Stimulated activated CD4-positive, alpha-beta T cell treated with anti-CD3 and anti-CD28 coated beads, TNF-alpha, amount 100 ng/mL, for 4 hours (primary cell): Measurements from ENCODE around the gene KCNG4.

ENCODE experiments used
- DNase-seq, 3 experiments: peaks; one replicate each; pipeline ENCODE4 v3.0.0-alpha.2; 2020; ENCODE audit warnings: low read depth in 3 of 3

Gene KCNG4

DNA sequence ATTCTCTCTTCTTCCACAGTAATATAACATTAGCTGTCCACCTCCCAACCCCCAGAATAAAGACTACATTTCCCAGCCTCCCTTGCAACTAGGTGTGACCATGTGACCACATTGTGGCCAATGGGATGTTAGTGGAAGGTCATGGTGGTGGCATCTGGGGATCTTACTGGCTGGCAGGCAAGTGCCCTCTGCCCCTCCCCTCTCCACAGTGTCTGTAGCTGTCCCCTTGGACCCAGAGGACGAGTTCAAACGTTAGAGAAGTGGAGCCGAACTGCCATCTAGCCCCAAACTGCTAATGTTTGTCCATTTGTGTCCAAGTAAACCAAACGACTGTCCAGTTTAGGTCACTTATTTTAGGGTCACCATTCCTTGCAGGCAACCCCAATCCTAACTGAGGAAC lies 26.6 kb upstream of the KCNG4 start:
- DNase-seq: no peak

DNA sequence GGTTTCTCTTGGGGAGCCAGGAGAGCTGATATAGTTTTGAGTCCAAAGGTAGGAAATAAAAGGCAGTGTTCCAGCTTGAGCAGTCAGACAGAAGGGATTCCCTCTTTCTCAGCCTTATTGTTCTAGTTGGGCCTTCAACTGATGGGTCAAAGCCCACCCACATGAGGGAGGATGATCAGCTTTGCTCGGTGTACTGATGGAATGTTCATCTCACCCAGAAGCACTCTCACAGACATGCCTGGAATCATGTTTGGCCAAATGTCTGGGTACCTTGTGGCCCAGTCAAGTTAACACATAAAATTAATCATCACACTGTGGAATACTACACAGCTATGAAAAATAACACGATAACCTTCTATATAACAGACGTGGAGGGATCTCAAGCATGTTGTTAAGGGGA lies 23.1 kb upstream of the KCNG4 start:
- no peak for DNase-seq

DNA sequence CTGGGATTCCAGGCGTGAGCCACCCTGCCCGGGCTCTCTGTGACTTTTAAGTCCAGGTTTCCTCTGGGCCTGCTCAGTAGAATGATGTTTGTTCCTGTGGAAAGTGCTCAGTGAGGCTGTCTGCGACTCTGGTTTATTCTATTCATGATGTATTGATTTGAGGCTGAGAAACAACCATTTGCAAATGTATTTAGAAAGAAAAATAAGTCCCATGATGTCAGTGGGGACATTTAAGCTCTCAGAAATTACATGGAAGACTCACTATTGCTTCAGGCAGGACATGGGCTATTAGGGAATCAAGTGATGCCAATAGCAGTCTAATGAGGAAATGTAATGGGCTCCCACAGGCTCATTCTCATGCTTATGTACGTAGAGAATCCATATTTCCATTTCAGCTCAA lies 22.2 kb upstream of the KCNG4 start:
- DNase-seq: no peak

DNA sequence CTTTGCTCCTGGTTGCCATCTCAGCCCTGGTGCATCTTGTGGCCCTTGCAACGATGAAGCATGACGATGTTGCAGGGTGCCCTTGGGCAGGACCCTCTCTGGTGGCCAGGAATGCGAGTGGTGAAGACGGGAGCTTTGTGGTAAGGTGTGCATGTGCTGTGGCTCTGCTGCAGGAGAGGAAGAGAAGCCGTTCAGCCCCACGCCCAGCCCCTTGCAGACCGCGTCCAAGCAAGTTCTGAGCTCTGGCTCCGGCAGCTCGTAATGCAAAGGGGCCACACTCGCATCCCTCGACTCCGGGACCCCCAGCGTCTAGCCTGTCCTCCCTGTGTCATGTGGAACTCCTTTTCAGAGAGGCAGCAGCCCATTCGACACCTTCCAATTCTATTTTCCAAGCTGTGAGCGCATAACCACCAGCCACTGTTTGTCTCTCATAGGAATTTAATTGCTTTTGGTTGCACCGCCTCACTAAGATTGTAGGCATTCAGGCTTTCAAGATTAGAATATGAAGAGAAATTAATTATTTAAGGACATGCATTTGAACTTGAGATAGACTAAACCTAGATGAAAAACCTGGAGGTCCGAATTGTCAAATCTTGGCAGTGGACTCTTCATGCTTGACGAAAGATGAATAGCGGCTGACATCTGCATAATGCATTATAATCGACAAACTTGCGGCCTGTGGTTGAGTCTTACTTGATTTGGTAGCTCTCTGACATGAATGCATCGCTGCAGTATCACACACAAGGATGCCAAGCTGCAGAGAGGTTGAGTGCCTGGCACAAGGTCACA lies 21.1 kb upstream of the KCNG4 start:
- no peak for DNase-seq

DNA sequence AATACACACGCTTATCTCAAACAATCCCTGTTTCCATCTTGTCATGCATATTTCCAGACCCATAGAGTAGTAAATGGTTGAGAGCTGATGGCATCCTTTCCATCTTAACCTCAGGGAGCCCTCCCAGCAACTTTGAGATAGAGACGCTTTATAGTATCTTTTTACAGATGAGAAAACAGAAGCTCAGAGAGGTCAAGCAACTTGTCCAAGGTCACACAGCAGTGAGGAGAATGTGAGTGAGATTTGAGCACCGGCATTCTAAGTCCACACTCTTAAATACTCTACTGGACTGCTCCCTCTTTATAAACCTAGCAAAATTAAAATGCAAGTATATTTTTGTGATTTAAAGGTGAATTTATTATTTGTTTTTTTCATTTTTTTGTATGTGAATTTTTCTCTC lies 19.9 kb upstream of the KCNG4 start:
- DNase-seq: no peak

DNA sequence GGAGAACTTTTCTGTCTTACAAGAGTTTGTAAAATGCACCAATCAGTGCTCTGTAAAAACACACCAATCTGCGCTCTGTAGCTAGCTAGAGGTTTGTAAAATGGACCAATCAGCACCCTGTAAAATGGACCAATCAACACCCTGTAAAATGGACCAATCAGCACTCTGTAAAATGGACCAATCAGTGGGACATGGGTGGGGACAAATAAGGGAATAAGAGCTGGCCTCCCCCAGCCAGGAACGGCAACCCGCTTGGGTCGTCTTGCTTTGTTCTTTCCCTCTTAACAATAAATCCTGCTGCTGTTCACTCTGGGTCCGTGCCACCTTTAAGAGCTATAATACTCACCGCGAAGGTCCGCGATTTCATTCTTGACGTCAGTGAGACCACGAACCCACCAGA lies 18.5 kb upstream of the KCNG4 start:
- DNase-seq: no peak

DNA sequence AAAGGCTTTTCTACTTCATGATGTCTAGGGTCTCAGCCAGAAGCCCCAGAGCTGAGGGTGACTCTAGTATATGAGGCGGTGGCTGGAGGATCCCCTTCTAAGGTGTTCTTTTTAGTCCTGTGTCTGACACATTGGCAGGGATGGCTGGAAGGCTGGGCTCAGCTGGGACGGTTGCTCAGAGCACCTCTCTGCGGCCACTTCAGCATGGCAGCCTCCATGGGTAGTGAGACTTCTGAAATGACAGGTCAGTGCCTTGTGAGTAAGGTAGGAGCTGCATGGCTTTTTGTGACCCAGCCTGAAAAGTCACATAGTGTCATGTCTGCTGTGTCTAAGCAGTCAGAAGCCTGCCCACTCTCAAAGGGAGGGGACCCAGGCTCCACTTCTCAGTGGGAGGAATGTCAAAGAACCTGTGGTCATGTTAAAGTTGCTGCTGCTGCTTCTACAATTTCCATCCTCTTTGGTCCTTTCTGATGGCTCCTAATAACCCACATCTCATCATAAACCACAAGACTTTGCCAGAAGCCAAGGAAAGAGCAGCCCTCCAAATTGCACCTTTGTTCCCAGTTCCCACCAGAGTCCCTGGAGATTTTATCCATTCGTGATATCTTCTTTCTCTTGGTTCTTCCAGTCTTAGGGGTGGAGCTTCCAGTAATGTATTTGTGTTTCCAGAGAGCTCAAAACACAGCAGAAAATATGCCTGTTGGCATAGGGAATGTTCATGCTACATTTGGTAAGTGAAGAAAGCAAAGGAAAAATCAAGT lies 15.4 kb upstream of the KCNG4 start:
- no peak for DNase-seq

DNA sequence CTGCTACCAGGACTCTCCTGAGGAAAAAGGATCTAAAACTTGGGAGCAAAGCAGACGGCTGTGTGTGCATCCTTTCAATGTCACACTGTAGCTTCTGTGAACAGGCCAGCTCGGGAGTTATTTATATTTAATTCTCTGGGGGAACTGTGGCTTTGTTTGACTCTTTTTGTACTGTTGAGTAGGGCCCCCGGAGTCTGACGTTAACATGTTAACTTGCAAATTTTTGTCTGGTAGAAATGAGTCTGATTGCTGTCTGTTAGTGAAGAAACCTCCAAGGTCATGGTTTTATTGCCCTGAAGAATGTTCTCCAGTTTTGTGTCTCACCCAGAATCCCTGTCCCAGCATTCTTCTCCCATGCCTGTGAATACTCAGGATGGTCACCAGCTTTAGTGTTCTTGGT lies 14.2 kb upstream of the KCNG4 start:
- no peak for DNase-seq

DNA sequence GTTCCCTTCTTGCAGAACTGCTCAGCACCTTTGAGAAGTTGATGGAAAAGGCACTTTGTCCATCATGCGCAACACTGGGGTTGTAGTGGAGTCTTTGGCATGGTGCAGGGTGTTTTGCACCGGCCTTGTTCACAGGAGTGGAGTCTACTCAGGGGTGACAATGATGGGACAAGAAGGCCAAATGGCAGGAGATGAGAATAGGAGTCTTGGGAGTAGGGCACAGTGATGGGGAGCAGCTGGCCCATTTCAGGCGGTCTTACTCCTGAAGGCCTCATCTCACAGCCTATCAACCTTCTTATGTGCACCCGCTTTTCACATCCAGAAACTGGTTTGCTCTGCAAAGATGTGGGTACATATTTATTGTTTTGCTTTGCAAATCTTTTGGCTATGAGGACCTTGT lies 13.4 kb upstream of the KCNG4 start:
- DNase-seq: no peak

DNA sequence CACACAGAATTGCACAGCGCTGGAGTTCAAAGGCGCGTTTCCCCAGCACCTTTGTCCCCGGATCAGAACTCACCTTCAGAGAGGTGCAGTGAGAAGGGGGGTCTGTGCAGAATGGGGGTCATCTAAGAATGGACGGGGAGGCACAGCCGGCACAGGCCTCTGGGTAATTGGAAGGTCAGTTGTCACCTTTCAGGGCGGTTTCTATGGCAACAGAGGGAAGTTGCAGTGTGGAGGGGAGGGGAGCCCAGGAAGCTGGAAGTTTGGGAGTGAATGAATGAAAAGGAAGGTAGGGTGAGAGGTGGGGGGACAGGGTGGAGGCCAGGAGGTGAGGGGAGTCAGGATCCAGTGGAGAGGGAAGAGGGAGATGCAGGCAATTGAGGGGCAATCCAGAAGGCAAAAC lies 12.4 kb upstream of the KCNG4 start:
- no peak for DNase-seq

DNA sequence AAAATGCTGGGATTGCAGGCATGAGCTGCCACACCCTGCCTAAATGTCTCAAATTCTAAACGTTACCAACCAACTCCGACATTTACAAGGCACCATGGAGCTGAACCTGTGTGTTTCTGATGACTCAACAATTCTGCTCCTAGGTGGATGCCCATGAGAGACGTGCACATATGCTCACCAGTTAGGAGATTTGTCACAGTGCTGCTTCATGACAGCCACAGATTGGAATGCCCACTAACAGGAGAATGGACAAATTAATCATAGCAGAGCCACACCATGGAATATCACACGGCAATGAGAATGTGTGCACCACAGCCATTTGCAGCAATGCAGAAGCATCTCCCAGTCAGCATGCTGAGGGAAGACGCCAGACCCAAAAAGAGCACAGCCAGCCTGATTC lies 8.0 kb upstream of the KCNG4 start:
- DNase-seq: no peak

DNA sequence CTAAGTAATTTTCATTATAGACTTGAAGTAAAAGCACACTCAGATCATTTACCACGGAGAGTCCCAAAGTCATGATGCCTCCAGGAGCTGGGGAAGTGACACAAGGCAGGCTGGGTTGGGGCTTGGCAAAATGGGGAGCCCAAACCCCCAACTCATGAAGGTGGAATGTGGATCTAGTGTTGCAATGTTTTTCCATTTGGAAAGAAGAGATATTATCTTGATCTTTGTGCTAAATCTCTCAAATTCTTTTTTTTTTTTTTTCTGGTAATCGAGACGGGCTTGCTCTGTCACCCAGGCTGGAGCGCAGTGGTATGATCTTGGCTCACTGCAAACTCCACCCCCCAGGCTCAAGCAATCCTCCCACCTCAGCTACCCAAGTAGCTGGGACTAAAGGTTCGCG lies 7.5 kb upstream of the KCNG4 start:
- DNase-seq: no peak

DNA sequence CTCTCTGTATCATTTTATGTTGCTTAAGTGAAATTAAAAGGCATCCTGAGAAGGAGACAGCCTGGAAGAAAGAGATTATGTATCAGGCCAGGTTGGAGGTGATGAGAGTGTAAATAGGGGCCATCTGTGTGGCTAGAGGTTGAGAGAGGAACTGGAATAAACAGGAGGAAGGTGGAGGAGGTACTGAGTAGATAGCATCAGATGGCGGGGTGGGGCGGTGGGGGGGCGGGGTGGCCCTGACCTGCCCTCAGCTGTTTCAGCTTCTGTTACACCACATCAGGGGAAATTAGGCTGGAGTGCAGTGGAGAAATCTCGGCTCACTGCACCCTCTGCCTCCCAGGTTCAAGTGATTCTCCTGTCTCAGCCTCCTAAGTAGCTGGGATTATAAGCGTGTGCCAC lies 6.9 kb upstream of the KCNG4 start:
- no peak for DNase-seq

DNA sequence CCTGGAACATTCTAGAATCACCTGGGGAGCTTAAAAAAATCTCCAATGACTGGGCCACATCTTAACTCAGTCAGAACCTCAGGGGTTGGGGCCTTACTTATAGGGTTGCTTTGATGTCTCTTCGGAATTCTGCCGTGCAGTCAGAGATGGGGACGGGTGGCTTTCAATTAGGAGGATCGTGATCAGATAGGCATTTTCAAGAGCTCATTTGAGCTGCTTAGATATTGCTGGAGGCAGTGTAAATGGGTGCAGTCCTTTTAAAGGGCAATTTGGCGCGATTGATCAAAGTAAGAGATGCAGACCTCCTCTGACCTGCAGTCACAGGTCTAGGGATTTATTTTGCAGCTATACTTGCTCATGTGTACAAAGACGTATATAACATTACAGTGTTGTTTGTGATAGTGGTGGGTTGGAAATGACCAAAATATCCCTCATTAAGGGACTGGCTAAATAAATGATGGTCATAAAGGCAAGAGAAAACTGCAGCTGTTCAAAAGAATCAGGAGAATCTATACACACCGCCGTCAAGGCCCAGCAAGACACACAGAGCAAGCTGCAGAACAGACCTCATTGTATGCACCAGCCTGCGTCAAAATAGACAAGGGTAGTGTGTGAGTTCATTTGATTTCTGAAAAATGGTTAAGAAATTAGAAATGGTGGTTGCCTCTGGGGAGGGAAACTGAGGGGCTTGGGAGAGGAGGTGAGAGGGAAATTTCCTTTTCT lies 6.3 kb upstream of the KCNG4 start:
- DNase-seq: no peak

DNA sequence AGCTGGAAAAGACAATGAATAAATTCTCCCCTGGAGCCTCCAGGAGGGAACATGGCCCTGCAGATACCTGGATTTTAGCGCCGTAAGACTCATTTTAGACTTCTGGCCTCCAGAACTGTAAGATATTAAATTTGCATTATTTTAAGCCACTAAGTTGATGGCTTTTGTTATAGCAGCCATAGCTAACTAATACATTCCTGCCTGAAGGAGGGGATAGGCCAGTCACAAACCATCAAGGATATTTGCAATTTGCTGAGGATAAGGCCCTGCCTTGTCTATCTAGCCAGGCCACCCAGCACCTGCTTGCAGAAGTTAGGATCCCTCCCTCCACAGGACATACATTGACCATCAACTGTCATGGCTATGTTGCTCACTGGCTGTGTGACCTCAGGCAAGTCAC lies 4.9 kb upstream of the KCNG4 start:
- DNase-seq: no peak

DNA sequence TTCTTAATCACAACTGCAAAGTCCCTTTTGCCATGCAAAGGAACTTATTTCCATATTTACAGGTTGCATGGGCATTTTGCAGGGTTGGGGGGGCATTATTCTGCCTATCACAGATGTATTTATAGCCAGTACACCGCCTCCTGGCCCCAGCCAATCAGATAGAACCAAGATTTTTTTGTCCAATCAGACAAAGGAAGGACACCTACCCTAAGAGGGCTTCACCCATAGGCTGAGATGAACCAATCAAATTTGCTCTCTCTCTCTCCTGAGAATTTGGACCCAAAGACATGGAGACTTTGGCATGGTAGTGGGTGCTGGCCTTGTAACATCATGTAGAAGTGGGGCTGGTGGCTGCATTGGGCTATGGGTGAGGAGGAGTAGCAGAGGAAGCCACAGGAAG lies 3.9 kb upstream of the KCNG4 start:
- no peak for DNase-seq

DNA sequence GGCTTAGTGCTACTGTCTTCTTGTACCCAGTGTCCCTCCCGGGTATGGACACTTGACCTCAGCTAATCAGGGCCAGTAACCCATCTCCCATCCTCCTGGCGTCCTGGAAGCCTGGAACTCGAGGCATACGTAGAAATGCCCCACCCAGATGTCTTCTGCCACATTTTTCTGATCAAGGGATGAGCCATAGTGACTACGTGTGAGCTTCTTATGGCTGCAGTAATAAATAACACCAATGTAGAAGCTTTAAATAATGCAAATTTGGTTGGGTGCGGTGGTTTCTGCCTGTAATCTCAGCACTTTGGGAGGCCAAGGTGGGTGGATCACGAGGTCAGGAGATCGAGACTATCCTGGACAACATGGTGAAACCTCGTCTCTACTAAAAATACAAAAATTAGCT lies 3.0 kb upstream of the KCNG4 start:
- no peak for DNase-seq

DNA sequence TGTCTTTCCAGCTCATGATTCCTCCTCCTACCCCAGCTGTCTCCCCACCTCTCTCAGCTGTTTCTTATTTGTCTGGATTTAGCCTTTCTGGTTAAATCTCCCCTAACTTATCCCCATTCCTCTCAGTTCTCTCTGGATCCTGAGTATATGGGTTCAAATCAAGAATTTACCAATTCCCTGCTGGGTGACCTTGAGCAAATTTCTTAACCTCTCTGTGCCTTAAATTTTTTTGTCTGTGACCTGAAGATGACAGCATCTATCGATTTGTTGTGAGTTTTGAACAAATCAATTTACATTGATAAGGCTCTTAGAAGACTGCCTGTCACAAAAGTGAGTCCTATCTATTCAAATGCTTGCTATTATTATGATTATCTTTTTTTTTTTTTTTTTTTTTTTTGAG lies 2.0 kb upstream of the KCNG4 start:
- no peak for DNase-seq

DNA sequence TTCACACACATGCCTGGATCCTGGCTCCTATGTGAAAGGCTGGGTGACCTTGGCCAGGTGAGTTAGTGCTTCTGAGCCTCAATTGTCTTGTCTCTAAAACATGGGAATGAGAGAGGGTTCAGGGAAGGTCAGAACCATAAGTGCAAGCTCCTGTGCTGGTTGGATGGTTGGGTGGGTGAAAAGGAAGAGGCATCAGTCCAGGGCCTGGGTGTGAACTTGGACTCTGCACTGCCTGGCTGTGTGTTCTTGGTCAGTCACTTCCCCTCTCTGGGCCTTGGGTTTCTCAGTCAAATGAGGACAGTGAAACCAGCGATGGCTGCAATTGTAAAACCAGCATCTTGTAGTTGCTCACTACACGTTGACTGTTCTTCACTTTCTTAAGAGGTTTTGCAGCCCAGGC lies 643 bp upstream of the KCNG4 start:
- no peak for DNase-seq

DNA sequence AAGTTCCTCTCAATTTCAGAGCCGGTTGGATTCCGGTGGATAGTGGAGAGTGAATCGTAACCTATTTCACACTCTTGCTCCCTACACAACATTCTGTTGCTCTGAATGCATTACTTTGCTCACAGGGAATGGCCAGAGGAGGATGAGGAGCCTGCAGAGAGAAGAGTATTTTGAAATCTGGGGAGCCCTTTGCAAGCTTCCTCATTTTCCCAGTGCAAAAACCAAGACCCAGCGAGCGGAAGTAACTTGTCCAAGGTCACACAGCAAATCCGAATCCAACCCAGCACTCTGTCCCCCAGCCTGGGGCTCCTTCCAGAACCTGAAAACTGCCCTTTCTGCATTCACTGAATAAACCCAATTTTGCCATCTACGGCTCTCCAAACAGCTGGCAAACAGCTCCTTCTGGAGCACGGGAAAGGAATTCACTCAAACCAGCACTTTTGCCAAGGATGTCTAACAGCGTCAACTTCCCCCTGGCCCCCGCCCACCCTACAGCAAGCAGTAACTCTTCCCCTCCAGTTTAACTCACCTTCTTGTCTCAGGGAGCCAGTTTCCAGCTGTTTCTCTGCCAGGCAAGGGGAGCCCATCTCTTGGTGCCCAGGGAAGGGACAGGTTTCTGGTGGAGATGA lies 557 bp downstream of the KCNG4 start:
- DNase-seq: no peak

DNA sequence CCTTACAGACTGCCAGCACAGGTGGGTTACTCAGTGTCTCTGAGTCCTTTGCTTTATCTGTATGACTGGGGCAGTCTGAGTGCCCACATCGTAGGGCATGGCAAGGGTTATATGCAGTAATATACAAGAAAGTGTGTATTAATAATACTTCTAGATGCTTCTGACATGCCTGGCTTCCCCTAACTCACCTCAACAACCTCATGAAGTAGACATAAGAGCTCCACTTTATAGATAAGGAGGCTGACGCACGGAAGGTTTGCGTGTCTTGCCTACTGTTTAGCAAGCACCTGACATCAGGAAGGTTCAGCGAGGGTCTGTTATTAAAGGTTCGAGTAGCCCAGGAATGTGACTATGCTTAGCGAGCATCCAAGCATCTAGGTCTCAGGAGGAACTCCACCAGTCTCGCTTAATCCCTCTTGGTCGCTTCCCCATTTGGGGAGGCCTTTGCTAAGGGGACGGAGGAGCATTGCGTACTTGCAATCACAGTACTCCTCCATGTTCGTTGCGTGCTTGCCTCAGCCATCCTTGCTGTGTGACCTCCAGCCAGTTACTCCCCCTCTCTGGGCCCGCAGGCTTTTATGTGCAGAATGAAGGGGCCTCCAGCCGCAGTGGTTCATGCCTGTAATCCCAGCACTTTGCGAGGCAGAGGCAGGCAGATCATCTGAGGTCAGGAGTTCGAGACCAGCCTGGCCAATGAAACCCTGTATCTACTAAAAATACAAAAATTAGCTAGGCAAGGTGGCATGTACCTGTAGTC lies 1.6 kb downstream of the KCNG4 start:
- DNase-seq: no peak

DNA sequence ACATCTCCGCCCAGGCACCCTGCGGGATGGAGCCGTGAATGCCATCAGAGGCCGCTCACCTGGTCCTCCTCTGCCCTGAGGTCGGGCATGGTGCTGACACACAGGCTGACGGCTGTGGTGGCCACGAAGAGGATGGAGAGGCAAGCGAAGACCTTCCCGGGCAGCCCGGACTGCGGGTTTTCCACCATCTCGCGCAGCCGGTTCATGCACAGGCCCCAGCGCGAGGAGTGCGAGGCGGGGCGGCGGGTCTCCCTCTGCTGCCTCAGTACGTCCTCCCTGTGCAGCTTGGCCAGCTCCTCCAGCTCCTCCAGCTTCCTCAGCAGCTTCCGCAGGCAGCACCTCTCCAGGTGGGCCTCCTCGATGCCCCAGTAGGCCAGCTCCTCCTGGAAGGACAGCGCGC lies 3.1 kb downstream of the KCNG4 start:
- no peak for DNase-seq
